Liver (tissue), 9 donors: ENCODE results near the gene RUNX1. TPM values are rescaled to one million over a fixed set of nuclear protein-coding genes. Genes with fewer than 3 reads are reported as not detected.

Experiments used
- DNase-seq: peaks from one replicate; pipeline ENCODE4 v3.0.0-alpha.2; 2017; ENCODE audit warnings: low spot score
- H3K27ac ChIP-seq, 2 donors: one replicate each; pipeline ENCODE4 v1.7.0; 2013; ENCODE audit warnings: inconsistent platforms in 2 of 2, low read length in 2 of 2, control low read depth in 1 of 2, low read depth in 1 of 2, mild to moderate bottlenecking in 1 of 2
- H3K27me3 ChIP-seq, 4 donors: one replicate each; pipeline versions ENCODE4 v1.6.1 to v1.7.0; 2013; ENCODE audit warnings: low read length in 3 of 4, inconsistent platforms in 1 of 4, mild to moderate bottlenecking in 1 of 4, moderate library complexity in 1 of 4; ENCODE audit not compliant: control insufficient read depth in 4 of 4, insufficient read depth in 4 of 4
- H3K36me3 ChIP-seq, 4 donors: one replicate each; pipeline versions ENCODE4 v1.6.1 to v1.7.0; 2013; ENCODE audit warnings: low read length in 3 of 4, mild to moderate bottlenecking in 3 of 4, low read depth in 1 of 4, moderate library complexity in 1 of 4; ENCODE audit not compliant: control insufficient read depth in 4 of 4, insufficient read depth in 3 of 4
- H3K4me1 ChIP-seq, 4 donors: one replicate each; pipeline versions ENCODE4 v1.6.1 to v1.7.0; 2013; ENCODE audit warnings: low read length in 3 of 4, mild to moderate bottlenecking in 3 of 4, moderate library complexity in 1 of 4; ENCODE audit not compliant: control insufficient read depth in 4 of 4, insufficient read depth in 4 of 4
- H3K4me3 ChIP-seq, 3 donors: one replicate each; pipeline versions ENCODE4 v1.6.1 to v1.7.0; 2013; ENCODE audit warnings: low read length in 3 of 3, control low read depth in 1 of 3, low read depth in 1 of 3, mild to moderate bottlenecking in 1 of 3
- H3K9ac ChIP-seq, 2 donors: one replicate each; pipeline ENCODE4 v1.7.0; 2013; ENCODE audit warnings: low read length in 2 of 2, mild to moderate bottlenecking in 2 of 2, moderate library complexity in 2 of 2, control low read depth in 1 of 2, low read depth in 1 of 2
- H3K9me3 ChIP-seq, 4 donors: one replicate each; pipeline versions ENCODE4 v1.6.1 to v1.7.0; 2013; ENCODE audit warnings: low read length in 3 of 4; ENCODE audit not compliant: control insufficient read depth in 4 of 4
- ATF3 ChIP-seq: IDR thresholded peaks from 2 replicates; pipeline ENCODE4 v1.6.1; 2016; ENCODE audit warnings: antibody characterized with exemption
- CTCF ChIP-seq: fragments of 150-350 bp; IDR thresholded peaks from 2 replicates; pipeline ENCODE4 v1.5.1; 2017; ENCODE audit warnings: improper control_type of control experiment, low read depth, low read length; ENCODE audit not compliant: missing input control
- FOXA2 ChIP-seq: IDR thresholded peaks from 2 replicates; pipeline ENCODE4 v1.6.1; 2016; ENCODE audit warnings: antibody characterized with exemption
- GABPA ChIP-seq, 2 donors: IDR thresholded peaks in 1 of 2; conservative IDR thresholded peaks in 1 of 2; 2 replicates each; pipeline ENCODE4 v1.6.1; 2016; ENCODE audit warnings: antibody characterized with exemption in 2 of 2, mild to moderate bottlenecking in 1 of 2, moderate library complexity in 1 of 2
- HNF4A ChIP-seq, 2 donors: conservative IDR thresholded peaks; 2 replicates each; pipeline ENCODE4 v1.6.1; 2016; ENCODE audit warnings: antibody characterized with exemption in 2 of 2, mild to moderate bottlenecking in 2 of 2
- HNF4G ChIP-seq: IDR thresholded peaks from 2 replicates; pipeline ENCODE4 v1.6.1; 2016; ENCODE audit warnings: antibody characterized with exemption
- JUND ChIP-seq, 2 donors: IDR thresholded peaks; 2 replicates each; pipeline ENCODE4 v1.6.1; 2016; ENCODE audit warnings: antibody characterized with exemption in 2 of 2
- MAX ChIP-seq: IDR thresholded peaks from 2 replicates; pipeline ENCODE4 v1.6.1; 2016; ENCODE audit warnings: antibody characterized with exemption
- NR2F2 ChIP-seq: IDR thresholded peaks from 2 replicates; pipeline ENCODE4 v1.6.1; 2016; ENCODE audit warnings: antibody characterized with exemption
- RAD21 ChIP-seq, 2 donors: IDR thresholded peaks; 2 replicates each; pipeline ENCODE4 v1.6.1; 2016; ENCODE audit warnings: antibody characterized with exemption in 2 of 2, mild to moderate bottlenecking in 2 of 2
- REST ChIP-seq: IDR thresholded peaks from 2 replicates; pipeline ENCODE4 v1.6.1; 2016; ENCODE audit warnings: antibody characterized with exemption, mild to moderate bottlenecking
- RXRA ChIP-seq, 2 donors: IDR thresholded peaks; 2 replicates each; pipeline ENCODE4 v1.6.1; 2017 to 2018; ENCODE audit warnings: antibody characterized with exemption in 2 of 2, mild to moderate bottlenecking in 1 of 2
- SP1 ChIP-seq: IDR thresholded peaks from 2 replicates; pipeline ENCODE4 v1.6.1; 2018; ENCODE audit warnings: antibody characterized with exemption, mild to moderate bottlenecking
- TAF1 ChIP-seq: conservative IDR thresholded peaks from 2 replicates; pipeline ENCODE4 v1.6.1; 2016; ENCODE audit warnings: antibody characterized with exemption, mild to moderate bottlenecking
- ZBTB33 ChIP-seq: IDR thresholded peaks from 2 replicates; pipeline ENCODE4 v1.6.1; 2016; ENCODE audit warnings: antibody characterized with exemption
- WGBS: extraction: QIAGEN DNeasy Blood & Tissue Kit; methylation state at CpG from one replicate; pipeline ENCODE4 v1.1.7; 2013; 5-methylcytosine and 5-hydroxymethylcytosine counted together
- polyA plus RNA-seq, 2 donors: library from polyadenylated mRNA; stranded (reverse) in 1 of 2; unstranded in 1 of 2; fragments of 200-250 nt in 1 of 2; fragments of >200 nt in 1 of 2; fragmentation: Nextera tagmentation in 1 of 2; extraction: Ambion mirVana in 1 of 2; gene quantifications; one replicate each; pipeline versions ENCODE4 v1.2.1 to v1.2.3, GENCODE V29; 2013 to 2015
- total RNA-seq, 2 donors: library from RNA; depleted of rRNA; stranded (reverse); fragments of >200 nt; gene quantifications; one replicate each; pipeline ENCODE4 v1.2.3, GENCODE V29; 2014
- donor health status: healthy.
- donor health status: healthy.
- donor health status: healthy.
- donor health status: healthy.
- donor health status: healthy.

RUNX1 gene
- total and polyA plus RNA-seq, 4 donors = 0.98 to 7.2 (median 3.1) TPM

GRCh38 chr21:34877485-34878128 is 171.5 kb downstream of the RUNX1 start (continued):
- TF ChIP-seq REST (no peak), FOXA2 (no peak), JUND (IDR thresholded peaks at IDR 0.05) (no peak)

GRCh38 chr21:34875830-34876229 is 173.3 kb downstream of the RUNX1 start:
- H3K9me3 ChIP-seq = no peaks in the 10 kb centered on the region
- peaks cover 0 to 19% (median 5%) of the 10 kb centered on the region in 4 donors for H3K36me3 ChIP-seq
- TF ChIP-seq TAF1 (no peak), MAX (no peak), JUND (IDR thresholded peaks at IDR 0.05) (no peak), ATF3 (no peak), SP1 (no peak), HNF4G (no peak), HNF4A (conservative IDR thresholded peaks at IDR 0.05) (no peak), FOXA2 (no peak), RXRA (IDR thresholded peaks at IDR 0.05) (no peak)
- no peak overlapping the region for H3K9ac ChIP-seq
- no peaks in the 10 kb centered on the region for H3K27me3 ChIP-seq
- no peak for DNase-seq
- 94% methylated on average over 6 of the region's 6 CpGs for WGBS
- no peak overlapping the region for H3K27ac ChIP-seq
- H3K4me1 ChIP-seq = peaks cover 0 to 8% (median 3%) of the 10 kb centered on the region in 4 donors
- H3K4me3 ChIP-seq = no peak overlapping the region

- Histone ChIP-seq H3K9ac (no peak overlapping the region), H3K36me3 (peaks cover 0 to 16% (median 4%) of the 10 kb centered on the region in 4 donors), H3K9me3 (no peaks in the 10 kb centered on the region), H3K4me3 (no peak overlapping the region), H3K27ac (no peak overlapping the region), H3K4me1 (peaks cover 0 to 8% (median 3%) of the 10 kb centered on the region in 4 donors), H3K27me3 (no peaks in the 10 kb centered on the region)
- 79% methylated on average over 8 of the region's 8 CpGs for WGBS
- DNase-seq = no peak
- TF ChIP-seq REST (no peak), HNF4A (conservative IDR thresholded peaks at IDR 0.05) (no peak), SP1 (no peak), GABPA (IDR thresholded peaks at IDR 0.05 in 1 of 2, conservative IDR thresholded peaks at IDR 0.05 in 1 of 2) (no peak), CTCF (no peak), ZBTB33 (no peak), ATF3 (no peak), RAD21 (IDR thresholded peaks at IDR 0.05) (no peak), NR2F2 (no peak)
Measured at GRCh38 chr21:34874684-34875513, 174.2 kb downstream of the RUNX1 start.
